ENCODE measurements around the gene NTF3. TPM values are rescaled to one million over a fixed set of nuclear protein-coding genes. Genes with fewer than 3 reads are reported as not detected.

The NTF3 gene
- total RNA-seq, 4 donors from 2014 or later, result 0.42 to 2.2 (median 2.1) TPM

DNA sequence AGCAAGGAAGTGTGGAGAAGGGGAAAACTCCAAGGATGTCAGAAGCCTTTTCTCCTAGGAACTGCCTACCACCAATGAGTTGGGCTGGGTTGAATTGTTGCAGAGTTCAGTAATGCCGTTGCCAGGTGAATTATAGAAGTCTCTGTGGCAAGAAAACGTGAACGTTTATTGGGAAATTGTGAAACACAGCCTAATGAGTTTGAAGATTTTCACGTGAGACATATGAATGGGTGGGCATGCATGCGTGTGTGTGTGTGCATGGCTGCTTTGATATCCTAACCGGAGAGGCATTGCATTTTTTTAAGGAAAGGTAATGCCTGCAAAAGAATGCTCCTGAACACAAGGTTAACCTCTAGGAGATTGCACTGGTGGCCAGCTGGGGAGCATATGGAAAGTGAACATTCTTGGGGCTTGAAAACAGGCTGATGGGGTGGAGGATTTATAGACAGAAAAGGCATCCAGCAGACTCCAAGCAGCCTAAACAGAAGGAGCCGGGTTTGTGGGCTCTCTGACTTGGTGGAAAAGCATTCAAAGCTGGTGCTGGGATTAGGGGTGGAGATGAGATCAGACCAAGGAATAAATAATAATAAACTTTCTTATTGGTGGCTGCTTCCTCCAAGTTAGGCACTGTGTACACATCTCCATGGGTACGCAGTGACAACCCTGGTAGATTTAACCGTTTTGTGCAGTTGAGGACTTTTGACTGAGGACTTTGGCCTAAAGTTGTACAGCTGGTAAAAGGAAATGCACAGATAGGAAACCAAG is 67.8 kb downstream of the NTF3 start:
- intact Hi-C loops (cut with DNase I; ENCODE audit: low total_unique reads), result no loop called here
- peak in 1 of 2 donors; percentile 2 for DNase-seq (ENCODE audit: low spot score in 2 of 2)

DNA sequence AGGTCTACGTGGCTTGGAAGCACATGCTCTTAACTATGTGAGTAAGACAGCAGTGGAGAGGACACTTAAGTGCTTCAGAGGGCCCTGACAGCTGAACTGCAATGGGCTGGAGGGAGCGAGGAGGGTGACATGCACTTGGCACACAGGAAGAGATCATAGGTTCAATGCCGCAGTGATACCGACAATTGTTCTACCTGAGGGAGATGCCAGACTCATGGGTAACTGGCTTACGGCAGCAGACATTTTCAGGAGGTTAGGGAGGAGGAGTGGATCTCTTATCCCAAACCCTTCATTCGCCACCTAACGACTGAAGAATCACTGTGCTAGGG is 68.4 kb downstream of the NTF3 start:
- no peak overlapping the region for H3K4me3 ChIP-seq (ENCODE audit: low read depth, poor library complexity, severe bottlenecking)
- 79 to 94% methylated on average over 7 of the region's 7 CpGs for WGBS, 2 donors
- intact Hi-C loops (cut with DNase I; ENCODE audit: low total_unique reads), result no loop called here
- TF ChIP-seq POLR2A (IDR thresholded peaks at IDR 0.05) (no peak), CTCF (IDR thresholded peaks at IDR 0.05) (no peak)
- DNase-seq (ENCODE audit: low spot score in 2 of 2), result peak in 1 of 2 donors; percentile 57

More for the DNA sequence above, 67.8 kb downstream of the NTF3 start:
- TF ChIP-seq CTCF (IDR thresholded peaks at IDR 0.05) (no peak), POLR2A (IDR thresholded peaks at IDR 0.05) (no peak)
- 77 to 80% methylated on average over 9 of the region's 9 CpGs for WGBS, 2 donors
- H3K4me3 ChIP-seq (ENCODE audit: low read depth, poor library complexity, severe bottlenecking), result no peak overlapping the region

DNA sequence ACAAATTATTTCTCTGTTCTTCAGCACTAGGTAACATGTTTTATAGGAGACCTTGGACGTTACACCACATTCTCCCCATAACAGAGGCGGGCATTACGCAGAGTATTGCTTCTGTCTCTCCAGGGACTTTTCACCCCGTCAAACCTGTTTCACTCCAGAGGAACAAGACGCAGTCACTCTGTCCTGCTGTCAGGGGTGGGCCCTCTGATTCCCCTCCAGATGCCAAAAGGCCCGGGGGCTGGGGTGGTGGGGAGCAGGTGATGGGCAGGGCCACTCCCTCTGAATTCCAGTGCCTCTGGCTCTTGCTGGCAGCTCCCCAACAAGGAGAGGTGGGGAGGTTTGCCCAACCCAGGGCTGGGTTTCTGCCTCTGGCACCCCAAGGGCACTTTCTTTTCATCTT is 71.9 kb downstream of the NTF3 start:
- TF ChIP-seq POLR2A (IDR thresholded peaks at IDR 0.05) (no peak), CTCF (IDR thresholded peaks at IDR 0.05) (no peak)
- H3K4me3 ChIP-seq (ENCODE audit: low read depth, poor library complexity, severe bottlenecking), result no peak overlapping the region
- DNase-seq (ENCODE audit: low spot score in 2 of 2), result peak; percentile 57 to 90
- WGBS, 2 donors, result 66 to 71% methylated on average over 6 of the region's 6 CpGs
- intact Hi-C loops (cut with DNase I; ENCODE audit: low total_unique reads), result no loop called here

DNA sequence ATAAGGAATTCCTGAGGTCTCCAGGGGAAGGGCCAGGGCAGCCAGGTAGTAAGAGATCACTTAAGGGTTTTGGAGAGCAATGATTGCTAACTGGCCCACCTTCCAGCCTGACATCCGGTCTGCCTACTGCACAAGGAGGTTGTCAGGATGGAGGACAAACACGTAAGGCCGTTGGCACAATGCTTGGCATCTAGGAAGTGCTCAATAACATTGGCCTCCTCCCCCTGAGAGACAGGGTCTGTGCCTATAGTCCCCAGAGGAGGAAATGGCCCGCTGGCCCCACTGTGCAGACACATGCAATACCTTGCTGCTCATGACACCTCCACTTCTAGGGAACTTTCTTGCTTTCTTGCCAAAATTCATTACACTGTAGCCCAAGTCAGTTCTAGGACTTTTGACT is 73.2 kb downstream of the NTF3 start:
- intact Hi-C loops (cut with DNase I; ENCODE audit: low total_unique reads), result no loop called here
- no peak for DNase-seq (ENCODE audit: low spot score in 2 of 2)
- TF ChIP-seq POLR2A (IDR thresholded peaks at IDR 0.05) (no peak), CTCF (IDR thresholded peaks at IDR 0.05) (no peak)
- WGBS, 2 donors, result 86 to 98% methylated on average over 4 of the region's 4 CpGs
- H3K4me3 ChIP-seq (ENCODE audit: low read depth, poor library complexity, severe bottlenecking), result no peak overlapping the region

- no peak overlapping the region for H3K4me3 ChIP-seq (ENCODE audit: low read depth, poor library complexity, severe bottlenecking)
- WGBS, 2 donors, result 82 to 87% methylated on average over 2 of the region's 2 CpGs
- intact Hi-C loops (cut with DNase I; ENCODE audit: low total_unique reads), result no loop called here
- no peak for DNase-seq (ENCODE audit: low spot score in 2 of 2)
- TF ChIP-seq POLR2A (IDR thresholded peaks at IDR 0.05) (no peak), CTCF (IDR thresholded peaks at IDR 0.05) (no peak)
Observed at GRCh38 chr12:5505751-5506150, 73.8 kb downstream of the NTF3 start.

GRCh38 chr12:5506295-5506694 is 74.4 kb downstream of the NTF3 start:
- intact Hi-C loops (cut with DNase I; ENCODE audit: low total_unique reads), result no loop called here
- no peak overlapping the region for H3K4me3 ChIP-seq (ENCODE audit: low read depth, poor library complexity, severe bottlenecking)
- TF ChIP-seq POLR2A (IDR thresholded peaks at IDR 0.05) (no peak), CTCF (IDR thresholded peaks at IDR 0.05) (no peak)
- 66 to 79% methylated on average over 4 of the region's 4 CpGs for WGBS, 2 donors
- no peak for DNase-seq (ENCODE audit: low spot score in 2 of 2)

Data from lower leg skin (tissue), 4 donors.